Large intestine (tissue), 3 donors: ENCODE results near the gene KCNQ5. TPM values are rescaled to one million over a fixed set of nuclear protein-coding genes. Genes with fewer than 3 reads are reported as not detected.

Source experiments
- DNase-seq, 2 donors: peaks; one replicate each; pipeline versions ENCODE4 v3.0.0 to v3.0.0-alpha.2; 2013
- H3K27ac ChIP-seq: one replicate; pipeline ENCODE4 v1.5.1; 2013; ENCODE audit warnings: low read length
- H3K27me3 ChIP-seq: 2 replicates; pipeline ENCODE4 v1.6.1; 2013; ENCODE audit warnings: low read length; ENCODE audit not compliant: control insufficient read depth, insufficient read depth
- H3K36me3 ChIP-seq: 2 replicates; pipeline ENCODE4 v1.6.1; 2013; ENCODE audit warnings: low read length; ENCODE audit not compliant: control insufficient read depth, insufficient read depth
- H3K4me1 ChIP-seq: one replicate; pipeline ENCODE4 v1.6.1; 2013; ENCODE audit warnings: low read length; ENCODE audit not compliant: control insufficient read depth, insufficient read depth
- H3K4me3 ChIP-seq: one replicate; pipeline ENCODE4 v1.5.1; 2013; ENCODE audit warnings: low read length
- H3K9me3 ChIP-seq: one replicate; pipeline ENCODE4 v1.6.1; 2013; ENCODE audit warnings: mild to moderate bottlenecking, low read depth, low read length, moderate library complexity; ENCODE audit not compliant: control insufficient read depth
- WGBS: methylation state at CpG from one replicate; pipeline ENCODE4 v1.1.5; 2013; ENCODE audit warnings: low lambda C conversion rate; ENCODE audit not compliant: insufficient coverage; 5-methylcytosine and 5-hydroxymethylcytosine counted together
- polyA plus RNA-seq: library from polyadenylated mRNA; unstranded; fragments of 120-200 nt; gene quantifications from one replicate; pipeline ENCODE4 v1.2.1, GENCODE V29; 2013

Gene KCNQ5
- polyA plus RNA-seq, 1 donor = 3.4 TPM

DNA sequence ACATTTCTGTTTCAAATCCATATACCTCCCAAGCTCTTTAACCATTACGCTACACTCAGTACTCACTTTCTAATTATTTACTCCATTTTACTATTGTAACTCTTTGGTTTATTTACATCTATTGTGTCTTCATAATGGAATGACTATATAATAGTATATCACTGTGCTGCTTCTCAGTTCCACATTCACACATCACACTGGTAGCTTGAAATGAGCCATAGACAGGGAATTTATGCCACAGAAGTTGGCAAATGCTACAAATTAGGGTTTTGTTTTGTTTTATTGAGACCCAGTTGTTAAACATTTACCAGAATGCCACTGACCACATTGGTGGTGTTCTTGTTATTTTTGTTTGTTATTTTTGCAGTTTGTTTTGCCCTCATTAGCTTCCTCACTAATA lies 213.9 kb downstream of the KCNQ5 start:
- WGBS = 43% methylated on average over 1 of the region's 1 CpG
- H3K27me3 ChIP-seq = no peaks in the 10 kb centered on the region
- no peak overlapping the region for H3K27ac ChIP-seq
- H3K9me3 ChIP-seq = no peaks in the 10 kb centered on the region
- no peaks in the 10 kb centered on the region for H3K4me1 ChIP-seq
- DNase-seq = no peak
- no peak overlapping the region for H3K4me3 ChIP-seq
- no peaks in the 10 kb centered on the region for H3K36me3 ChIP-seq

DNA sequence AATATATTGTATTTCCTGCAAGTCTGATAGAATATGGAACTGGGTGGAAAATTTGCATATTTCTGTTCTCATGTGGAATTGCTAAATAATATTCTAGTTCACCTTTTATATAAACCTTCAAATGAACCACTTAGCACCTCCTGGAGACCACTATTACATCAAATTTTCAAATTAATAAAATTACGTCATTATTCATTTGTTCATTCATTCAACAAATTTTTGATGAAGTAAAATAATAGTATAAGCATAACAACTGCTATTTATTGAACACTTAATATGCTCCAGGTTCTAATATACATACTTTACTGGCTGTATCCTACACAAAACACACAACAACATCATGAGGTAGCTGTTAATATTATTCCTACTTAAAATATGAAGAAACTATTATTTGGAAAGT lies 215.1 kb downstream of the KCNQ5 start:
- H3K27me3 ChIP-seq = no peaks in the 10 kb centered on the region
- 100% methylated on average over 1 of the region's 1 CpG for WGBS
- no peaks in the 10 kb centered on the region for H3K9me3 ChIP-seq
- H3K36me3 ChIP-seq = no peaks in the 10 kb centered on the region
- DNase-seq = no peak
- H3K4me3 ChIP-seq = no peak overlapping the region
- H3K27ac ChIP-seq = no peak overlapping the region
- no peaks in the 10 kb centered on the region for H3K4me1 ChIP-seq

DNA sequence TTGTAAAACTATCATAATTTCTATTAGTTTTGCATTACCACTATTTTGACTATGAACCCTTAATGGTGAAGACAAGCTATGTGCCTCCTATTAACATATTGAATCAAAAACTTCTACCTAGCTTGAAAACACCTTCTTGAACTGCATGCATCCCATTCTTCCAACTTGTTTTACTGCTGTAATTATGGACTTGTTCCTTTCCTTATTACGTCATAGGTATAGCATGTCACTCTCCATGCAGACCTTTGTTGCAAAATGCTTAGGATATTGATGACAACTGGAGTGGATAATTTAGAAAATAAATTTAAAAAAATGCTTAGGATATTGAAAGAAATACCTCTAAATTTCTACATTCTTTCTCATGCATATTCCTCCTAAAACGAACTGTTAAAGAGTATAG lies 219.3 kb downstream of the KCNQ5 start:
- no peaks in the 10 kb centered on the region for H3K36me3 ChIP-seq
- DNase-seq = no peak
- H3K27me3 ChIP-seq = no peaks in the 10 kb centered on the region
- no peak overlapping the region for H3K4me3 ChIP-seq
- WGBS = 93% methylated on average over 2 of the region's 2 CpGs
- no peak overlapping the region for H3K27ac ChIP-seq
- no peaks in the 10 kb centered on the region for H3K4me1 ChIP-seq
- H3K9me3 ChIP-seq = no peaks in the 10 kb centered on the region

DNA sequence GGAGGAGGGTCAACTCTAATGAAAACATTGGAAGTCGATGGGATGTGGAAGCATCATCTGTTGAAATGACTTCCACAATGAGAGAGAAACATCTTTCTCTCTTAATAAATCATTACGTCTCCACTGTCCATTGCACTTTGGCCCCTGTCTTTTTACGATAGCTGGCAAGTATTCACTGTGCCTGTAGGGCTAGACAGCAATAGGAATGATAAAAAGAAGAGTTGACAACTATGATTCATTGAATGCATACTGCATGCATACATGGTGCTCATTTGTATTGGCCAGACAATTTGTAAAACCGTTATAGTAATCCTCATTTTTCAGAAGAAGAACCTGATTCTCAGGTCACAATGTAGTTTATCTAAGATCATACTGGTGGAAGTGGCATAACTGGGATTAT lies 220.3 kb downstream of the KCNQ5 start:
- 60% methylated on average over 1 of the region's 4 CpGs for WGBS
- H3K4me1 ChIP-seq = no peaks in the 10 kb centered on the region
- no peaks in the 10 kb centered on the region for H3K27me3 ChIP-seq
- no peak for DNase-seq
- no peaks in the 10 kb centered on the region for H3K9me3 ChIP-seq
- no peak overlapping the region for H3K4me3 ChIP-seq
- H3K36me3 ChIP-seq = no peaks in the 10 kb centered on the region
- no peak overlapping the region for H3K27ac ChIP-seq

DNA sequence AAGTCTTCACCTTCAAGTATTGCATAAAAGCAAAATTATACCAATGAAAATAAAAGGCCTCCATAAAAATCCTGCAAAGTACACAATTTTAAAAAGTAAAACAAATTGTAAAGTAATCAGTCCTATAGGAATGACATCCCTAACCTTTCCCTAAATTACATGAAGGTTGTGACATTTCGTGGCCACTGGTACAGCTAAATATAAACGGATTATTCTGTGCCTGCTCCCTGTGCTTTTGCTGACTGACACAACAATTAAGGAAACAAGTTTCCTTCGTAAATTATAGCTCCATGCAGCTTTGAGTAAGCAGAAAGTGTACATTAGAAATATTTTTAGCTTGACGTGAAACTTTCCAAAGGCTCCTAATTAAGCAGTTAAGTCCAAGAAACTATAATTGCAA lies 222.8 kb downstream of the KCNQ5 start:
- no peaks in the 10 kb centered on the region for H3K4me1 ChIP-seq
- no peaks in the 10 kb centered on the region for H3K9me3 ChIP-seq
- DNase-seq = no peak
- no peaks in the 10 kb centered on the region for H3K27me3 ChIP-seq
- no peaks in the 10 kb centered on the region for H3K36me3 ChIP-seq
- no peak overlapping the region for H3K27ac ChIP-seq
- 43% methylated on average over 3 of the region's 4 CpGs for WGBS
- no peak overlapping the region for H3K4me3 ChIP-seq

DNA sequence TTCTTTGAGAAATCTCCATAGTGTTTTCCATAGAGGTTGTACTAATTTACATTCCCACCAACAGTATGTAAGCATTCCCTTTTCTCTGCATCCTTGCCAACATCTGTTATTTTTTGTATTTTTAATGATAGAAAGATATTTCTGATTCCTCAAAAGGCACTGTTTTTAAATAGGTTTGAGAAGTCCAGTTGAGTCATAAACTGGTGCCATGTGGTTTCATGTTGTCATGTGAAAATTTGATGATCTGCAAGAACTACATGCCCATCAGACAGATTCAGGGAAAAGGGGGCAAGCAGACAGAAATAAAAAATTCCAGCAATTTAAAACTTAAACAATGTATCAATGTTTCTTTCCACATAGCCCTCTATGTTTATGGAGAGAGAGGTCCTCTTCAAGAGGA lies 227.5 kb downstream of the KCNQ5 start:
- no peak overlapping the region for H3K4me3 ChIP-seq

DNA sequence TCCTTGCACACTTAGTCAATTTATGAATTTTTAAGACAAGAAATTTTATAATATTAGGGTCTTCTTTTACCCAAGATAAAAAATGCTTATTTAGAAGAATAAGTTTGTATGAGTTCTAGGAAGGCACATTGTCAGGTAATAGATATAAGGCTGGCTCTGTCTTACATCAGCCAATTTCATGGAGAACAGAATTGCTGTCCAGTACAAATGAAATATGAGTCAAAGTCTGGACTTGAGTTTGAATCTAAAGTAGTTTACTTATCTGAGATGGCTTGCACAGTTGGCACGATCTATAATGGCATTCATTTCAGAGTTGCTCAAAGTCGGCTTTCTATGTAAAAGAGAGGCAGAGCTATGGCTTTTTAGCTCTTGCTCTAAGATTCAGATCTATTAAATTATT lies 228.2 kb downstream of the KCNQ5 start:
- DNase-seq = no peak
- Histone ChIP-seq H3K27me3 (no peaks in the 10 kb centered on the region), H3K4me3 (no peak overlapping the region), H3K4me1 (no peaks in the 10 kb centered on the region), H3K36me3 (no peaks in the 10 kb centered on the region), H3K27ac (no peak overlapping the region), H3K9me3 (no peaks in the 10 kb centered on the region)
- no CpG with 5 or more reads among the region's 2 CpGs for WGBS

More for the DNA sequence above, 227.5 kb downstream of the KCNQ5 start:
- Histone ChIP-seq H3K36me3 (no peaks in the 10 kb centered on the region), H3K27ac (no peak overlapping the region), H3K27me3 (no peaks in the 10 kb centered on the region), H3K9me3 (no peaks in the 10 kb centered on the region), H3K4me1 (no peaks in the 10 kb centered on the region)
- DNase-seq = no peak

DNA sequence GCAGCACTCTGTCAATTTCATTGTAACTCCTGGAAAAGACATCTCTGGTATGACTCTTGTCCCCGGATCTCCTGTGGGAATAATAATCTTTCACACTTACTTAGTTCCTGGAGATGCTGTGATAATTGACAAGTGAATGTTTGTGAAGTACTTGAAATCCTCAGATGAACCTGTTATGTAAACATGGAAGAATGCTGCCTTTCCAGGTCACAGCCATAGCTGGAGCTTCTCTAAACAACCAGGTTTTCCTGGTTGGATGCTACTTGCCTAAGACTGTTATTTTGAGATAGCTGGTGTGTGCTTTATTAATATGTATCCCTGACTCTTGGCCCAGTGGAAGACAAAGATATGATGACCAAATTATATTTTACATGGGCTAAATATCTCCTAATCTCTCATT lies 228.6 kb downstream of the KCNQ5 start:
- no peaks in the 10 kb centered on the region for H3K27me3 ChIP-seq
- no CpG with 5 or more reads among the region's 1 CpG for WGBS

DNA sequence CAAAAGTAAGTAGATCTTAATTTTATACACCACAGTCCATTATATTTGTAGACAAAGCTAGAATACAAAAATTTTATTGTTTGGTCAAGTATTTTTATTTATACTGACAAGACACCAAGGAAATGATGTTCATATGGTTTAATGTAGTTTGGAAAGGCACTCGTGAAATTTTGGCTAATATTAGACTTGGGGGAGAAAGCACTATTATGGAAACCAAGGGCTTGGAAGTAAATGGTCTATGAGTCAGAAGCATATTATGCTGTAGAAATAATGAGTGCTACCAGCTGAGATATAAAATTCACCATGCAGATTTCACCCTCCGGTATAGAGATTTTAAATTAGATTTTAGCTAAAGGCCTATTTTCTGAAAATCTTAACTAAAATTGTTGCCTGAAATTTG lies 233.6 kb downstream of the KCNQ5 start:
- Histone ChIP-seq H3K4me3 (no peak overlapping the region), H3K4me1 (no peaks in the 10 kb centered on the region), H3K27me3 (no peaks in the 10 kb centered on the region), H3K9me3 (no peaks in the 10 kb centered on the region), H3K27ac (no peak overlapping the region), H3K36me3 (no peaks in the 10 kb centered on the region)
- no peak for DNase-seq
- WGBS = 100% methylated on average over 1 of the region's 2 CpGs

More for the DNA sequence above, 228.6 kb downstream of the KCNQ5 start:
- Histone ChIP-seq H3K4me1 (no peaks in the 10 kb centered on the region), H3K4me3 (no peak overlapping the region), H3K36me3 (no peaks in the 10 kb centered on the region), H3K9me3 (no peaks in the 10 kb centered on the region), H3K27ac (no peak overlapping the region)
- DNase-seq = no peak

DNA sequence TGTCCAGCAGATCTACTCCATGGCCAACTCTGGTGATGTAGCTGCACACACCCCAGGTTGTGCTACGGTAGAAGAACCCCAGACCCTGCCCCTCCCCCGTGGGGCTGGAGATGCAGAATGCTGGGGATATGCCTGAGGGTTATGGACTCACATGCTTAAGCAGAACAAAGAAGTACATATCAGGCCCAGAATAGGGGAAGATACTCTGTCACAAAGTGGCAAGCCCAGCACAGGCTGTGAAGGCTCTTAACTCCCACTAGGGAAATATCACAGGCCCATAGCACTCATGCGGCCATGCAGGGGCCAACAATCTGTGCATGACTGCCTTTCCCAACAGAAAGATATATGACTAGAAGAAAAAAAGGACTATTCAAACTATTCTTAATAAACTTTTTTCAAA lies 234.9 kb downstream of the KCNQ5 start:
- Histone ChIP-seq H3K4me1 (no peaks in the 10 kb centered on the region), H3K4me3 (no peak overlapping the region), H3K27me3 (no peaks in the 10 kb centered on the region), H3K36me3 (no peaks in the 10 kb centered on the region), H3K27ac (no peak overlapping the region), H3K9me3 (no peaks in the 10 kb centered on the region)
- DNase-seq = no peak
- WGBS = no CpG with 5 or more reads among the region's 3 CpGs

DNA sequence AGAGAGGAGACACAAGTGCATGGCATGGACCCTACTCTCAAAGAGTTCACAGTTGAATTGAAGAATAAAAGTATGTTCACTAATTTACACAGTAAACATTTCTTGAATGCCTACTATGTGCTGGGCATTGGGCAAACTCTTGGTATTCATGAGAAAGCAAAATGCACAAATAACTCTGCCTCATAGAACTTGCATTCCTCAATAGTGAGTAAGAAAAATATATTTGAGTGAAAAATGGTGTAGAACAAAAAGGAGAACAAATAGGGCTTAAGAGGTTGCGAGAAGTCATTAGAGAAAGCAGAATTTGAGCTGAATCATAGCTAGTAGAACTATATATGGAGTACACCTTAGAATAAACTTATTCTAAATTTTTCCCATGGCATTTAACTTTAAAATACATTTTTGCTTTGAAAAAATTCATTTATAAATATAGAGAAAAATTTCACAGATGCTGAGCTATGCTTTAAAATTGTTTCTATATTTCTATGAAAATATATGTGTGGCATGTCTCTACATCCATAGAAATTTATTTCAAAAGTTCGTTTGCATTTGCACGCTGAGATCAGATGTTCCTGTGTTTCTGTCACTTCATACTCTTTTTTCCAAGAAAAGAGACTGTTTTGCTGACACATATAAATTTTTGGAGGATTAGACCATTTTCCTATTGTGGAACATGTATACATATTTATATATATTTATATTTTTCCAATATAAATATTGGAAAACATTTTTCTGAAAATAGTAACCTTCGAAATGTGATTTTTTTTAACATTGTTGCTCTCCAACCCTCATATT lies 236.1 kb downstream of the KCNQ5 start:
- Histone ChIP-seq H3K27me3 (no peaks in the 10 kb centered on the region), H3K4me3 (no peak overlapping the region), H3K36me3 (no peaks in the 10 kb centered on the region), H3K4me1 (no peaks in the 10 kb centered on the region), H3K27ac (no peak overlapping the region), H3K9me3 (no peaks in the 10 kb centered on the region)
- WGBS = 93% methylated on average over 4 of the region's 4 CpGs
- no peak for DNase-seq
